GM18870 (cell line): ENCODE measurements around the gene LMX1B.
"Not testable (repeated sequence)": the region's sequence is repeated elsewhere in the genome, so short reads cannot be mapped to it uniquely, and the experiment has no call there.

Experiments
- ATAC-seq: cut with Tn5 transposase; IDR thresholded peaks from one replicate; pipeline ENCODE4 v1.9.1; 2021; ENCODE audit warnings: moderate library complexity; ENCODE audit not compliant: unreplicated experiment

Gene LMX1B

DNA sequence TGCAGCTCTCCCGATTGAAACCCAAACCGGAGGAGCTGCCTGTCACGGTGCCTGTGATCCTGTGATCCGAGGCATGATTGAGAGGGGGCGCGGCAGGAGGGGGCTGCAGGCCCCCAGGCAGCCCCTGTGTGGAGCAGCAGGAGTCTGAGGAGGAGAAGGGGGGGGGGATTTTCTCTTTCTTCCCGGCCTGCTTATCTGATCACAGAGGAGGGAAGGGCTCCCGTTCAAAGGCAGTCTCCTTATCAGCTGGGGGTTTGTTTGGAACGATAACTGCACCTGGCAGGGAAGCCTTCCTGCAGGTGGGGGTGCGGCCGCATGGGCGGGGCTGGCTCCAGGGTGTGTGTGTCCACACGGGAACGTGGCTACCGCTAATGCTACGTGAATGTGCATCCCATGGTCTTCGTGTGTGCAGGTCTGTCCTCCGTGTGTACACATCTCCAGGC, 38.4 kb downstream of the LMX1B start:
- no peak for ATAC-seq

DNA sequence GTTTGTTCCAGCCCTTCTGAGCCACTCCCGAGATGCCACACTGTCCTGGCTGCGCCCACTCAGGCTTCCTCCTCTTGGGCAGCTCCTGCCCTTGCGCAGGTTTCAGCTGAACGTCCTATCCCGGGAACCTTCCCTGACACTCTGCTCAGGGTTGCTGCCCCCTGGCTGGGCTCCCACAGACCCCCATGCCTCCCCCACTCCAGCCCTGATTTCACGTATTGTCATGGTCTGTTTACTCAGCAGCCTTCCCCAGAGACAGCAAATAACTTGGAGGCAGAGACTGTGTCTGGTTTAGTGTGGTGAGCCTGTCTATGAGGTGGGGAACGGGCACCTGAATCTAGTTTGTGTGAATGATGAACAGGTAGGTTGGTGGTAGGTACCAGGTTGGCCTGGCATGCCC, 40.4 kb downstream of the LMX1B start:
- ATAC-seq: no peak

DNA sequence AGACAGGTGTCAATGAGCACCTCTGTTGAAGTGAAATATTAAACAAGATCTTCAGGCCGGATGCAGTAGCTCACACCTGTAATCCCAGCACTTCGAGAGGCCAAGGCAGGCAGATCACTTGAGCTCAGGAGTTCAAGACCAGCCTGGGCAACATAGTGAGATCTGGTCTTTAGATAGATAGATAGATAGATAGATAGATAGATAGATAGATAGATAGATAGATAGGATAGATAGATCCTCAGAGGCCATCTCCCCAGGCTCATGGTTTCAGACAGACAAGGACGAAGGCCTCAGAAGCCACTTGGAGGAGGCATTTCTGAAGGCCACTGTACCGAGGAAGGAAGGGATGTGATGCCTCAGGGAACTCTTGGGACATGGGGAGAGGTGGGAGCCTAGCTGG, 42.5 kb downstream of the LMX1B start:
- ATAC-seq: not testable (repeated sequence)

DNA sequence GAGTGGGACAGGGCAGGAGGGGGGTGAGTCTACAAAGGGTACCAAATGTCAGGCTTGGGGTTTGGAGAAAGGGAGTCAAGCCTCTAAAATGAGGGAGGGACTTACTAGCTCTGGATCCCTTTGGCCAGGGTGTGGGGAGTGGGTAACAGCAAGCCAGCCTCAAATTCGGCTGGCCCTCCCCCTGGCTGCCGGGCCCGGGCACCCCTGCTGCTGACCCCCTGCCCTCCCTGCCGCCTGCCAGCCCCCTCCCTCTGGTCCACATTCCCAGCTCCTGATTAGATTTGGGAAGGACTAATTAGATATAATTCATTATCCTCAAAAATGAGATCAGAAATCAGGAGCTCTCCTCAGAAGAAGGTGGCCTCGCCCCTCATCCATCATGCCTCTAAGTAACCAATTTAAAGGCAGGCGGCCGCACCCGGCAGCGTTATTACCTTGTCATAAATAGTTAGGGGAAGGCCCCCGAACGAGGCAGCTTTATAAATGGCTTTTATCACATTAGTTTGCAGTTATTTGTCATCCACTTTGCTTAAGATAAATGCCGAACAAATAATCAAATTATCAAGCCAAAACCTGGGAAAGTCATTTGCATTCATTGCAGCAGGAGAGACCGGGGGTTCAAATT, 44.6 kb downstream of the LMX1B start:
- no peak for ATAC-seq

DNA sequence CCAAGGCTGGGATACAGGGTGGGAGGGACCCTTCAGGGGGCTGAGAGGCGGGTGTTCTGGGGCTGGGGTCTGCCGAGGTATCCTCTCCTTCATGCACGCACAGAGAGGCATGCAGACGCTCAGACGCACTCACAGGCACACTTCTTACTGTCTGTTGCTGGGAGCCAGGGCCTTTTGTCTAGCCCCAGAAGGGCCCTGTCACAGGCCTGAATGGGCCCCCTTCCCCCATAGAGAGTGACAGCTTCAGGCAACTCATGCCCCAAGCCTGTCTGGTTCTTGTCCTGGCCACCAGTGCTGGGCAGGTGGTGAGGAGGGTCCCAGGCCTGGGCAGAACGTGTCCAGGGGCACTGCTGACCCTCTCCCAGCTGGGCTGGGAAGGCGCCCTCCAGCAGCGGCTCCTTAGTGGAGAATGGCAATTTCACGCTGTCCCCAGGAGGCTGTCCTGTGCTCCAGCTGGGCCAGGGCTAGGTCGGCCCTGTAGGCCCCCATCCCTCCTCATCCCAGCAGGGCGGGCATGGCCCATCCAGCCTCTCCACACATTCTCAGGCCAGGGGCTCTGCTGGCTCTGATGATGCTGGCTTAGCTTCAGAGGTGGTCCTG, 45.3 kb downstream of the LMX1B start:
- ATAC-seq: no peak

DNA sequence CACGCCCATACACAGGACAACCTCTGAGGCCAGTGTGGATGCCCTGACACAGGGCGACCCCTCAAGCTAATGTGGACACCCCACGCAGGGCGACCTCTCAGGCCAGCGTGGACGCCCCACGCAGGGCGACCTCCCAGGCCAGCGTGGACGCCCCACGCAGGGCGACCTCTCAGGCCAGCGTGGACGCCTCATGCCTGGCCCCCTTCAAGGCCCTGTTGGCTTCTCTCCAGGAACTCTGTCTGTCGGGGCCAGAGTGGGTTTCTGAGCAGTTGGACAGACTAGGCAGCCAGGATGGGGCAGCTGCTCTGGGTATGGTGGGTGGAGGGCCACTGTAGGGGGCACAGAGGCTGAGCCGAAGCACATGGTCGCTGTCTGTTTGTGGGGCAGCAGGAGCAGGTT, 47.4 kb downstream of the LMX1B start:
- ATAC-seq: no peak

DNA sequence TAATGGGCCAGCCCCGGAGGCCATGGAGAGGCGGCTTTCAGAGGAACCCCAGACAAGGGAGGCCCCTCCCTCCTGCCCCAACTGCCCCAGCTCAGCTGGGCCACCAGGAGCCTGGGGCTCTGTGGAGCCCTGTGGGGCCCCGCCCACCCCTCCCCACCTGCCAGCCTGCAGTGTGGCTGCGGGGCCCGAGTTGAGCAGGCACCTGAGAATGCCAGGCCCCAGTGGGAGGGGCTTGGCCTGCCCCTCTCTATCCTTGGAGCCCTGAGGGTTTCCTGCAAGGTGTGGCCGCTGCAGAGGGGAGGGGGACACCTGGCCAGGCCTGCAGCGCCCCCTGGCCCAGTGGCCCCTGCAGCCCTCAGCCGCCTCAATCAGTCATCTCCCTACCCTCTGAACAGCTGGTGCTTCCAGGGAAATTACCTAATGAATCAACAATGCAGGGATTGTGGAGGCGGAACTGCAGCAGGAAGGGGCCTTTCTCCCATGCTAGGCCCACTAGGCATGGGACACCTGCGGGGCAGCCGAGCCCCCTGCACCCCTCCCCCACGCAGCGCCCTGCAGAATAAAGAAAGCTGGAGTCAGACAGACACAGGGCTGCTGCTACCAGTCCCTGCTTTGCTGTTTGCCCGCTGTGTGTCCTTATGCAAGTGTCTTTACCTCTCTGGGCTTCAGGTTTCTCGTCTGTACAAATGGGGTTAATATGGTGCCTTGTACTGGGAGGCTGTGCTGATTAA, 48.0 kb downstream of the LMX1B start:
- ATAC-seq: no peak

DNA sequence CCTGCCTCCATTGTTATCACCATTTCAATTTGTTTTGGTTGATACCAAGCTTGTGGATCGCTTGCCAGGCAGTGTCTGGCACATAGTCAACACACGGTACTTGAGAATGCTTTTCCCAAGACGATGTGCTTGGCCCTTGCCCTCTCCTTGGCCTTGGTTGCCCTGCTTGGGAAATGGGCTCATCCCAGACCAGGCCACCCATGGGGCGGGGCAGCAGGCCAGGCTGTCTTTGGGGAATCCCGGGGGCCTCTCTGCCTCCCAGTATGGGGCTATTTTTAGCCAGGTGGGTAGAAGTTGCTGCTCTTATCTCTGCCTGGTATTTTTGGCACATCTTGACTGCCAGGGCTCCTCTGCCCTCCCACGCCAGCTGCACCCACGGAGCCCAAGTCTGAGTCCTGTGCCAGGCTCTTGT, 49.9 kb downstream of the LMX1B start:
- no peak for ATAC-seq

DNA sequence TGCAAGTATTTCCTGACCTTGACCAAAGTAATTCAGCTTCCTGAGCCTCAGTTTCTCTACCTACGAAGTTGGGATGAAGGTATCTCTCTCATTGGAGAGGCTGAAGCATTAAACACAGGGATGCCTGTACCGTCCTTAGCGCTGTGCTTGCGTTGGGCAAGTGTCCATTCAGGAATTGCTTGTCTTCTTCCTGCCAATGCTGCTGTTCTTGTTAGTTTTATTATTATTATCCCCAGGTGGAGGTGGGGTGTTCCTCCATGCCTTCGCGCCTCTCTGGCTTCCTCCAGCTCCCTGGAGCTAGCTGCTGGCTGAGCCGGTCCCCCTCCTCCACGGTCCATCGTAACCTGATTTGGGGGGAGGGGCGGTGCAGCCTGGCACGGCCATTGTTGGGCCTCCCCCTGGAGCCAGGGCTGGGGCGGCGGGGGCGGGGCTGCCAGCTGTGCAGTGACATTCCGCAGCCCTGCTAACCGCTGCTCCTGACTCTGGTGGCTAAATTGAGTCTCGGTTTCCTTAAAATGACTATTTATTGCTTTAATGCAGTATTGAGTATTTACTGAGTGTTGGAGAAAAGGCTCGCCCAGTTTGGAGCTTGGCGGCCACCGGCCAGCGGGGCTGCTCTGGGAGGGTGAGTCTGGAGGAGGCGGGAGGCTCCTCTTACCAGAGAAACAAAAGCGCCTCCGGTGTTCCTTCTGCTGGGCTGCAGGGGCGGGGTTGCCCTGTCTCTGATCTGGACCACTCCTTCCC, 51.3 kb downstream of the LMX1B start:
- no peak for ATAC-seq

DNA sequence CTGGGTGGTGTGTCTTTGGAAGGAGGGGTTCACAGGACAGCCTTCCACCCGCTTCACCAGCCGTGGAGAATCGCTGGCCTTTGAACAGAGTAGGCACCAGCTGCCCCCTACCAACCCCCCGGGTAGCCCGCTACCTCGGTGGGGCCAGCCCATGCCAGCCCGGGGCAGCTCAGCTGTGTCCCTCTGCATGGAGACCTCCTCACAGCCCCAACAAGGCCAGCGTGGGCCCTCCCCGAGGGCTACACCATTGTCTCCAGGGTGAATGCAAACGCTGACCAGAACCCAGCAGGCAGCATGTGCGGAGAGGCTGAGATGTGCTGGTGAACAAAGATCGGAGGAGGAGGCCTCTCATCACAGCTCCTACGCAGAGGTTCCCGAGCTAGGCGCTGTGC, 51.9 kb downstream of the LMX1B start:
- ATAC-seq: no peak

DNA sequence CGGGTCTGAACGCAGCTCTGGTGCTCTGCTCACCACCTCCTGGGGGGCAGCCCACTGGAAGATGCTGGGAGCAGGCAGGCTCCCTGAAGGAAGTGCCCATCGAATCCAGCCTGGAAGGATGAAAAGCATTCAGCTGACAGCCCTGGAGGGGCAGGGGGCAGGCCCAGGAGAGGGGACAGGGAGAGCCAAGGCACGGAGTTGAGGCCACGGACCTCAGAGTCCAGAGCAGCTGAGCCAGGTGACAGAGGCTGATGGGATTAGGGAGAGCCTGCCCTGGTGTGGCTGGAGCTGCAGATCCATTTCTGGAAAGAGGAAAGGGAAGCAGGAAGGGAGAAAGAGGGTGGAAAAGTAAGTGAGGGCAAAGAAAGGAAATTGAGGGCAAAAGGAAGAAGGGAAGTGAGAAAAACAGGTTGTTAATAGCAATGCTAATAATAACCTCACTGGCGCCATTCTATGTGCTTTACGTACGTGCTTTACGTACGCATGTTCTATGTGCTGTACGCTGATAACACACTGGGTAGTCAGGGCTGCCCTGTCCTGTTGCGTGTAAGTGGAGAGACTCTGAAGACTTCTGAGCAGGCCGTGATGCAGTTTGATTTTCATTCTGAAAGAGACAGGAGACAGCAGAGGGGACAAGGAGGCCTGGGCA, 52.6 kb downstream of the LMX1B start:
- no peak for ATAC-seq

DNA sequence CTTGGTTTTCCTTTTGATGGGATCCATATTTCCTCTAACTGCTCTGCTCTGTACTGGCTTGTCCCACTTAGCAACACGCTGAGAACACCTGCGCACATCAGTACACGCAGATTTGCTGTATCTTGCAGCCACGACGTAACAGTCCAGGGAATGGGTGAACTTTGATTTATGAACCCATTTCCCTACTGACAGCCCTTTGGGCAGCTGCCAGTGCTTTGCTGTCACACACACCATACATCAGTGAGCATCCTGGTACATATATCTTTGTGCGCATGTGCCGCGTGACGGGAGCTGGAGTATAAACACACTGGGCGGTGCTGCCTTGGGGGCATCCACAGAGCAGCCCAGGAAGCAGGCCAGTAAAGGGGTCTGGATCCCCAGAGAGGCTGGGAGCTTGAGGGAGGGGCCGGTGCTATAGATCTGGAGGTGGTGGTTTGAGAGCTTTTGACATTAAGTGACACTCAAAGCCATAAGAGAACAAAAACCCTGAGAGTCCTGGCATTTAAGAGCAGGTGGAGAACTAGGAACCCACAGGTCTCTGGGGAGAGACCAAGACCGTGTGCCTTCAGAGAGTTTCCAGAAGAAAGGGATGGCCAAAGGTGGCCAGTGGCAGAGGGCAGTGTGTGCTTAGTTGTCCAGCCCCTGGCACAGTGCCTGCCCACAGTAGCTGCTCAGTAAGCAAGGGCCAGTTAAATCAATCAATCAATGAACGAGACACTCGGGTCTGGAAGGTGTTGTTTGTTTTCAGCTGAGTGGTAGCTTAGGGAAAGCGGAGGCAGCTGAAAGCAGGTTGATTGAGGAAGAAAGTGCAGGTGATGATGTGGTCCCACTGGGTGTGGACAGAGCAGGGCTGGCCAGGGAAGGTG, 53.7 kb downstream of the LMX1B start:
- no peak for ATAC-seq

DNA sequence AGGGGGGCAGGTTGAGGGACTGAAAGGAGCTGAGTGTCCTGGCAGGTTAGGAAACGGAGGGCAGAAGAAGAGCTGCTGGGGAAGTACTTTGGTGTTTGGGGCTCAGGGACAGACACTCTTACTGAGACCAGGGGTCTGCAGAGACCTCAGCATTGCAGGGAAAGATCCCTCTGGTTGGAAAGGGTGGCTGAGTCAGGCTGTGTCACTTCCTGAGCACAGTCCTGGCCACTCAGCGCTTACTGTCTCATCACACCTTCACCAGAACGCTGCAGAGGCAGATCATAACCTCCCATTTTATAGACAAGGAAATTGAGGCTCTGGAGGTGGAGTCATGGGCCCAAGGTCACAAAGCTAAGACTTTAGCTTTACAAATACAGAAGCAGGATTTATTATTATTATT, 54.3 kb downstream of the LMX1B start:
- ATAC-seq: no peak

DNA sequence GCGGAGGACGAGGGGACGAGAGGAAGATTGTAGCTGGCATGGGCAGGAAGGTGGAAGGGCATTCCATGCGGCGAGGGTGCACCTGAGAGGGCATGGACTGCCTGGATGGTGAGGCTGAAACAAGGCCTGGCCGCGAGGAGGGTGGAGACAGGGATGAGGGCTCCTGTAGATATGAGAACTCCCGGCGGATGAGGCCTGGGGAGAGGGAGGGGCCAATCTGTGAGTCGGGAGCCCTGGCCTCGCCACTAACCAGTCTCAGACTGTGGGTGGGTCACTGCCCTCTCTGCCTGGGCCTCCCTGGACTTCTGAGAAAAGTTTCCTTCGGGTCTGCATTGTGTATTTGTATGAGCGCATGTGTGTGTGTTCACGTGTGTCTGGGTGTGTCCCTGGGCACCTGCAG, 55.4 kb downstream of the LMX1B start:
- ATAC-seq: no peak

DNA sequence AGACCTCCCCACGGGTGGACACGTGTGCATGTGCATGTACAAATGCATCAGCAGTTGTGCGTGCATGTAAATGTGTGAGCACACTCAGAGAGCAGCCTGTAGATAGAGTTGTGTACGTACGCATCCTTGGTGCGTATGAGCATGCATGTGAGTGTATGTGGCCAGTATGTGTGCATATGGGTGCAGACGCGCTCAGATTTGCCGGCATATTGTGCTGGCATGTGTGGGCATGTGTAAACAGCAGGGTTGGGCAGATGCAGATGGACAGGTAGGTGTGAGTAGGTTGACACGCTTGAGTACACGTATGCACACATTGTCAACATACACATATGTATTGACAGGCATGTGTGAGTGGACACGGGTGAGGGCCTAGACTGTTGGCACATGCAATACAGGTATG, 56.5 kb downstream of the LMX1B start:
- ATAC-seq: no peak

DNA sequence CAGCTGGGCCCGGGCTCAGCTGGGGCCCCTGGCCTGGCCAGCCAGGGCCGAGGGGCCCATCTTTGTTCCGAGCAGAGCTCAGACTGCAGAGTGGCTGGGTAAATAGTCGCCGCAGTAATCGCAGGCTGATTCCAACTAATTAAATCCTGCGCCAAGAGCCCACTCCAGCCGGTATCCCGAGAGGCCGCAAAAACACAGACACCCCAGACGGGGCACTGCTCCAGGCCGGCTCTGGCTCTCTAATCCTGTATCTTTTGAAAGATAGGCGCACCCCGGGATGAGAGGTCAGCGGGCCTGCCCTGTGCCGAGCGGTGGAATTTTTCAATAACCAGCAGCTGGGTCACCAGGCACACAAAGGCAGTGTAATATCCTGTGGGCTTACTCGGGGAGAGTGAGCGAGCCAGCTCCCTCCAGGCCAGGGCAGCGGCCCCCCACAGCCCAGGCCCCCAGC, 57.7 kb downstream of the LMX1B start:
- no peak for ATAC-seq

DNA sequence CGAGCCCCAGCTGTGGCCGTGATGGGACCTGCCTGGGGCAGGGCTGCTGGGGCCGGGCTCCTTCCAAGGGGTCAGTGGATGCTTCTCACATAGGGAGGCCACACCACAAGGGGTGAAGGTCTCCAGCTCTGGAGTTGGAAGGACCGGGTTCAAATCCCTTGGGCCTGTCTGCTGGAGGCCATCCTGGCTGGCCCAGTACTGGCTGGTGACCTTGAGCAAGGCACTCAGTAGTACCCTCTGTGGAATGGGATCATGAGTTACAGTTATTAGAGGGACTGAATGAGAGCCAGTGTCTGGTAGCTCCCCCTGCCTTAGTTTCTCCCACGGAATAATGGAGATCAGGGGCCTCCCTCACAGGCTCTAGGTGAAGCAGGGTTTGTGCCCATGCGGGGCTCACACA, 58.3 kb downstream of the LMX1B start:
- ATAC-seq: no peak

DNA sequence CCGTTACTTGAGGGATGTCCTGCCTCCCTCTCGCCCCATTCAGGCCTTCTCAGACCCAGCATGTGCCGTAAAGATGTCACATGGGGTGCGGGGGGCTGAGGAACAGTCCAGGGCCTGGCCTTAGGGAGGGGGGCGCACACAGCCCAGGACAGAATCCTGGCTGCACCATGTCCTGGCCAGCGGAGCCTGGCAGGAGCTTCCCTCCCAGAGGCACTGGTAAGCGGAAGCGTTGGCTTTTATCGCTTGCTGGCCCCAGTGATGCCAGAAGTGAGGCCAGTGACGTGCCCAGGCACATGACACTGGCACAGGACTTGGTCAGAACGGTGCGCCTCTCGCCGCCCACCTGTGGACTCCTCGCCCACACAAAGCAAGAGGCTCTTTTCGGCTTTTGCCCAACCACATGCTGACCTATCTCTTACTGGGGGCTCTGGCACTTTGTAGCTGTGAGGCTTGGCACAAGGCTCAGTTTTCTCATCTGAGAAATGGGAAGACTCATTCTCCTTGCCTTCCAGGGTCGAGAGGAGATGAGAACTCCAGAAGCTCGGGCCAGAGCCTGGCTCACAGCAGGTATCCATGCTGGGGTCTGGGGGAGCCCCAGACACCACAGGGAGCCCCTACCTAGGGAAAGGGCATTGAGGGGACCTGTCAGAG, 59.0 kb downstream of the LMX1B start:
- ATAC-seq: no peak

DNA sequence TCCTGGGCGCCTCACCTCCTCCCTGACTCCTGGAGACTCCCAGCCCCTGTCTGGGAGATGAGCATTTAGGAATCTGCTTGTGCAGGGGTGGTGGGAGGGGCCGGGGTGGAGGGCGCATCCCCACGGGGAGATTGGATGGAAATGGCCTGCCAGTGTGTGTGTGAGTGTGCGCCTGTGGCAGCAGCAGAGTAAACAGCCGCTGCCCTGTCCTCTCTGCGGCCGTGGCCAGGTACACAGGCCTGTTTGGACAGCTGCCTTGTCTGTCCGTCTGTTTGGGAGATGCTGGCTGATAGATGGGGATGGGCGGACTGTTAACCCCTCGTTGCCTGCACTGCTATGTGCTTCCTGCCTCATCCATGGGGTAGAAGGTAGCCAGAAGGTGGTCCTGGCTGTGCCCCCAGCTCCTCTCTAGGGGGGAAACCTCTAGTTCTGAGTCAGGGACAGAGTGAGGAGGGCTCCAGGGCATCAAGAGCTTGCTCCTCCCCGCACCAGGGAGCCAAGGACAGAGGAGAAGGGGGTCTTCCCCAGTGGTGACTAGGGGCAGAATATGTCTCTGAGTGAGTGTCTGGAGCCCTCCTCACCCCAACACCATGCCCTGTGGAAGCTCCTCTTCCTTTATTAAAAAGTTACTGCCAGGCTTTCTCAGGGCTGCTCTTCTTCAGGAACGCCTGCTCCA, 60.1 kb downstream of the LMX1B start:
- no peak for ATAC-seq
